ENCODE measurements around the gene TSFM.
A peak's percentile ranks its signal among the peaks of the same experiment; 100 is the strongest.

The TSFM gene

DNA sequence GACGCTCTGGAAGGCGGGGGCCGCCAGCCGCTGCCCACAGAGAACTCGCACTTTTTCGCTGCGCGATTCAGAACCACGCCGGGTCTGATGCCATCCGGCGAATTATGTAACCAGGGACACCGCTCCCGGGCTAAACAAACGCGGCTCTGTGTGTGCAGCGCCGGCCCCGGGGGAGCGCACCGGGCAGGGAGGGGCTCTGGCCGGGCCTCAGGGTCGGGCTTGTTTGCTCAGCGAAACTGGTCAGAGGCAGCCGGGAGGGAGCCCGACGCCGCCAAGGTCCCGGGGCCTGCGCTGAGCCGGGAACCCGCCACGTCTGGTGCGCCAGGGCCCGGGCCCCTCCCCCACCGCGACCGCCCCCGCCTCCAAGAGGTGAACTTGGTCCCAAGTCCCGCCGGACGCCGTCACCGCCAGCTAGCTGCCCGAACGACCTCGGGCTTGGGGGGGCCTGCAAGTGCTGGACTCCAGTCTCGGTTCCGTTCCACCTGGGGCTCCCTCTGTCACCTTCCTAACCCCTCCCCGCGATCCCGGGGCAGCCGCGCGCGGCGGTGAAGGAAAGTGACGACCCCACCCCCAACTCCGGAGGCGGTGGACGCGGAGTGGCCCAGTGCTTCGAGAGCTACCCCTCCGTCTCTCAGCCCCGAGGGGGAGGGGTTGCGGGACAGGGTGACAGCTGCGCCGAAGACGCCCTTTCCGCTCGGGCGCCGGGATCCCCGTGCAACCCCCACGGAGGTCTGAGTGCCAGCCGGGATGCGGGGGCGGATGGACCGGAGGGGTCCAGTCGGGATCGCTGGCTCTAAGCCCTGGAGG is 63.1 kb downstream of the TSFM start:
- no peak for TF ChIP-seq CTCF (IDR thresholded peaks at IDR 0.05; ENCODE audit: low read depth, low read length)
- Histone ChIP-seq H3K4me3 (ENCODE audit: low read depth, low read length) (peak overlapping the region; percentile 93), H3K36me3 (no peaks in the 10 kb centered on the region), H3K9me3 (no peaks in the 10 kb centered on the region), H3K4me1 (peaks cover 22% of the 10 kb centered on the region), H3K27me3 (no peaks in the 10 kb centered on the region)
- DNase-seq, result peak; percentile 87

GRCh38 chr12:57846285-57846576 is 63.6 kb downstream of the TSFM start:
- H3K9me3 ChIP-seq, result no peaks in the 10 kb centered on the region
- peak overlapping the region; percentile 93 for H3K4me3 ChIP-seq (ENCODE audit: low read depth, low read length)
- H3K27me3 ChIP-seq, result no peaks in the 10 kb centered on the region
- no peaks in the 10 kb centered on the region for H3K36me3 ChIP-seq
- no peak for DNase-seq
- TF ChIP-seq CTCF (IDR thresholded peaks at IDR 0.05; ENCODE audit: low read depth, low read length), result no peak
- H3K4me1 ChIP-seq, result peaks cover 21% of the 10 kb centered on the region

DNA sequence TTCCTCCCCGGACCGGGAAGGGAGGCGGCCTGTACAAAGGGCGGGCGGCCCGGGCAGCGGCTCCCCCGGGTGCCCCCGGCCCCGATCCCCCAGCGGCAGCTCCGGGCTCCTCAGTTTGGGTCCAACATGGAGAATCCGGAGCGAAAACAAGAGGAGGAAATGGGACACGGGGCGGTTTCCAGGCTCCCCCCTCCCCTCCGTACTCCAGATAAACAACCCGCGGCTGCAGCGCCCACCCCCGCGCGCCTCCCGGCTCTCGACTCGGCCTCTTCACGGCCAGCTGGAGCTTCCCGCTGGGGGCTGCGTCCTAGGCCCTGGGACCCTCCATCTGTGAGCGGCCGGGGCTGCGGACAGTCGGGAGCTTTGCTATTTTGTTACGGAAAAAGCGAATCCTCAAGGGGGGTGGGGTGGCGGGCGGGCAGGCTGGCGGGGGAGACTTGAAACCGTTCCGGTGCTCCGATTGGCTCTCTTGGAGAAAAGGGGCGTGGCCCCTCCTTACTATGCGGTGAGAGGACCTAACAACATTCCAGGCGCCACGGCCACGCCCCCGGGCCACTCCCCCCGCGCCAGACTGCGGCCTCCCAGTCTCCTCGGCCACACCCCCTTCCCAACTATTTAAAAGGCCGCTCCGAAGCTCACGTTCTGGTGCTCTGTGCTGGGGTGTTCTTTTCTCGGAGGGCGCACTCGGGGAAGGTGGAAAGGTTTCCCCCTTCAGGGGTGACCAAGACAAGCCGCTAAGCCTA is 64.2 kb downstream of the TSFM start, which contains the start of gene CTDSP2:
Gene CTDSP2 (minus strand): TSS at position 153 of the 743 bp plus-strand sequence. CDS start 294 bp downstream, outside the sequence.
- Histone ChIP-seq H3K4me1 (peaks cover 16% of the 10 kb centered on the region), H3K4me3 (ENCODE audit: low read depth, low read length) (peak within 1 kb of the TSS; percentile 93), H3K36me3 (no peaks in the 10 kb centered on the region), H3K9me3 (no peaks in the 10 kb centered on the region), H3K27me3 (no peaks in the 10 kb centered on the region)
- TF ChIP-seq CTCF (IDR thresholded peaks at IDR 0.05; ENCODE audit: low read depth, low read length), result no peak
- DNase-seq, result peak; percentile 100

Data from BE2C (cell line).